K562 (cell line): ENCODE results near the gene CAVIN1. TPM values are rescaled to one million over a fixed set of nuclear protein-coding genes. Genes with fewer than 3 reads are reported as not detected.

ENCODE experiments used
- ATAC-seq: fragments of 200-7000 bp; cut with Tn5 transposase; 3 replicates; pipeline ENCODE4 v1.9.1; 2020; ENCODE audit warnings: moderate library complexity
- BruUV-seq: library from RNA; stranded (reverse); fragments of 400-500 nt; replicated peaks from 2 replicates; lab custom pipeline; 2021; lab: Mats Ljungman, UMichigan
- CTCF ChIA-PET: fragments of 300-600 bp; formaldehyde crosslinking; extraction: SDS; loops from one replicate; lab custom pipeline; 2021; ENCODE audit warnings: low intra/inter-chr PET ratio; lab: Yijun Ruan, JAX
- POLR2A ChIA-PET: fragments of 300-600, 350-650 bp; sonication (Branson Sonifier 250); formaldehyde crosslinking; extraction: SDS; loops from one replicate; lab custom pipeline; 2021; ENCODE audit warnings: antibody characterized with exemption, inconsistent platforms; lab: Yijun Ruan, JAX
- DNase-seq, 4 experiments: peaks; one replicate each; pipeline versions ENCODE4 v3.0.0 to v3.0.0-alpha.2; 2011 to 2018; ENCODE audit warnings: low spot score in 3 of 4, mixed read lengths in 3 of 4; ENCODE audit errors: extremely low read depth in 1 of 4
- FAIRE-seq: peaks from 2 replicates; lab custom pipeline; 2011; peaks lifted over from hg19 to GRCh38; lab: Jason Lieb, UNC
- H2AFZ ChIP-seq: 2 replicates; pipeline ENCODE4 v1.6.0; 2011; ENCODE audit warnings: low read depth, low read length, control low read depth, inconsistent platforms
- H3K27ac ChIP-seq: fragments of 200-600 bp; 3 replicates; pipeline ENCODE4 v1.8.0; 2011; ENCODE audit warnings: low read depth, mild to moderate bottlenecking, control low read depth, inconsistent platforms, low read length, moderate library complexity, mixed read lengths; ENCODE audit errors: extremely low read depth
- H3K27me3 ChIP-seq, 2 experiments: fragments of 300-600 bp in 1 of 2; 2 replicates in 1 of 2; 3 replicates in 1 of 2; pipeline versions ENCODE4 v1.6.0 to v1.8.0; 2011; ENCODE audit warnings: inconsistent platforms in 2 of 2, low read length in 2 of 2, mild to moderate bottlenecking in 1 of 2, mixed read lengths in 1 of 2, moderate library complexity in 1 of 2; ENCODE audit not compliant: control insufficient read depth in 2 of 2, insufficient read depth in 2 of 2
- H3K36me3 ChIP-seq: fragments of 300-600 bp; 3 replicates; pipeline ENCODE4 v1.8.0; 2011; ENCODE audit warnings: mild to moderate bottlenecking, low read length, inconsistent platforms; ENCODE audit not compliant: control insufficient read depth, insufficient read depth
- H3K4me1 ChIP-seq, 2 experiments: fragments of 200-600 bp in 1 of 2; replicated peaks in 1 of 2; 2 replicates in 1 of 2; 3 replicates in 1 of 2; pipeline versions ENCODE4 v1.5.1 to v1.8.0; 2011; ENCODE audit warnings: inconsistent platforms in 2 of 2, low read length in 2 of 2, mild to moderate bottlenecking in 1 of 2, mixed read lengths in 1 of 2, moderate library complexity in 1 of 2; ENCODE audit not compliant: control insufficient read depth in 2 of 2, insufficient read depth in 2 of 2
- H3K4me2 ChIP-seq: 2 replicates; pipeline ENCODE4 v1.6.1; 2011; ENCODE audit warnings: low read length, control low read depth, inconsistent platforms, mixed read lengths; ENCODE audit not compliant: insufficient read depth
- H3K4me3 ChIP-seq: fragments of 200-600 bp; sonication (generic), shearing (Covaris generic); 2 replicates; pipeline ENCODE4 v1.5.1; 2016; ENCODE audit warnings: control low read depth, inconsistent platforms
- H3K79me2 ChIP-seq: fragments of 200-600 bp; 3 replicates; pipeline ENCODE4 v1.8.0; 2011; ENCODE audit warnings: low read length, inconsistent platforms; ENCODE audit not compliant: control insufficient read depth, insufficient read depth
- H3K9ac ChIP-seq, 2 experiments: 2 replicates each; pipeline versions ENCODE4 v1.6.0 to v1.6.1; 2011; ENCODE audit warnings: low read depth in 2 of 2, low read length in 2 of 2, control low read depth in 1 of 2, inconsistent platforms in 1 of 2, mild to moderate bottlenecking in 1 of 2, mixed read lengths in 1 of 2; ENCODE audit not compliant: insufficient read depth in 1 of 2
- H3K9me1 ChIP-seq: one replicate; pipeline ENCODE4 v1.6.0; 2011; ENCODE audit warnings: inconsistent platforms, mild to moderate bottlenecking, low read length, moderate library complexity; ENCODE audit not compliant: control insufficient read depth, insufficient read depth
- H3K9me3 ChIP-seq: replicated peaks from 2 replicates; pipeline ENCODE4 v1.5.1; 2011; ENCODE audit warnings: low read depth, low read length, inconsistent platforms; ENCODE audit not compliant: control insufficient read depth, insufficient read depth
- H4K20me1 ChIP-seq: replicated peaks from 2 replicates; pipeline ENCODE4 v1.6.1; 2011; ENCODE audit warnings: low read length, inconsistent platforms, mixed read lengths; ENCODE audit not compliant: control insufficient read depth, insufficient read depth
- IRF9 ChIP-seq: fragments of 450-650 bp; IDR thresholded peaks from 2 replicates; pipeline ENCODE4 v1.6.1; 2016; ENCODE audit warnings: missing biosample characterization, missing genetic modification characterization
- NFIC ChIP-seq: fragments of 450-650 bp; IDR thresholded peaks from 2 replicates; pipeline ENCODE4 v1.6.1; 2017; ENCODE audit warnings: mild to moderate bottlenecking, inconsistent platforms
- ZKSCAN1 ChIP-seq: fragments of 150-350 bp; IDR thresholded peaks from 2 replicates; pipeline ENCODE4 v1.6.1; 2016; ENCODE audit warnings: low read depth, low read length
- WGBS: fragments of 100-300 bp; shearing (Covaris generic); methylation state at CpG from one replicate; pipeline ENCODE4 v1.1.6; 2016; ENCODE audit warnings: low coverage, mixed read lengths; ENCODE audit not compliant: insufficient coverage; ENCODE audit errors: missing lambda C conversion rate; 5-methylcytosine and 5-hydroxymethylcytosine counted together
- in situ Hi-C: fragments of 300-500 bp; cut with MboI; formaldehyde crosslinking; loops from 4 replicates; pipeline ENCODE4 v1.15.0; 2018; ENCODE audit warnings: inconsistent platforms, mixed read lengths
- intact Hi-C: fragments of 100-400 bp; cut with micrococcal nuclease; formaldehyde crosslinking; loops from 2 replicates; pipeline ENCODE4 v1.14.2; 2022
- polyA plus RNA-seq, 8 experiments: library from polyadenylated mRNA; depleted of rRNA in 4 of 8; stranded (reverse) in 5 of 8; unstranded in 3 of 8; fragments of >200 nt; fragmentation: Nextera tagmentation in 2 of 8; fragmentation: Illumina TruSeq in 1 of 8; extraction: Ambion mirVana in 2 of 8; extraction: Trizol in 1 of 8; gene quantifications; 2 replicates each; pipeline versions ENCODE4 v1.2.1 to v1.2.3, GENCODE V29; 2011 to 2014; ENCODE audit warnings: inconsistent platforms in 1 of 8, missing spikeins in 1 of 8
- total RNA-seq, 7 experiments: library from RNA; depleted of rRNA in 6 of 7; stranded (reverse); fragments of >200 nt in 6 of 7; fragmentation: Illumina TruSeq in 2 of 7; extraction: Trizol in 2 of 7; gene quantifications; 2 replicates each; pipeline versions ENCODE4 v1.2.1 to v1.2.3, GENCODE V29; 2011 to 2021; ENCODE audit warnings: low replicate concordance in 1 of 7
- TF ChIP-seq, protein P1 (sequence below): IDR thresholded peaks from 2 replicates; pipeline ENCODE4 v1.6.1; 2011; ENCODE audit not compliant: insufficient read length; ENCODE audit errors: extremely low read depth

The CAVIN1 gene
- total and polyA plus RNA-seq, 9 of the 15 experiments (the other 6 are each of a cell fraction or from before 2014, with no cell fraction given), result 6.8 to 162 (median 74.5) TPM

DNA sequence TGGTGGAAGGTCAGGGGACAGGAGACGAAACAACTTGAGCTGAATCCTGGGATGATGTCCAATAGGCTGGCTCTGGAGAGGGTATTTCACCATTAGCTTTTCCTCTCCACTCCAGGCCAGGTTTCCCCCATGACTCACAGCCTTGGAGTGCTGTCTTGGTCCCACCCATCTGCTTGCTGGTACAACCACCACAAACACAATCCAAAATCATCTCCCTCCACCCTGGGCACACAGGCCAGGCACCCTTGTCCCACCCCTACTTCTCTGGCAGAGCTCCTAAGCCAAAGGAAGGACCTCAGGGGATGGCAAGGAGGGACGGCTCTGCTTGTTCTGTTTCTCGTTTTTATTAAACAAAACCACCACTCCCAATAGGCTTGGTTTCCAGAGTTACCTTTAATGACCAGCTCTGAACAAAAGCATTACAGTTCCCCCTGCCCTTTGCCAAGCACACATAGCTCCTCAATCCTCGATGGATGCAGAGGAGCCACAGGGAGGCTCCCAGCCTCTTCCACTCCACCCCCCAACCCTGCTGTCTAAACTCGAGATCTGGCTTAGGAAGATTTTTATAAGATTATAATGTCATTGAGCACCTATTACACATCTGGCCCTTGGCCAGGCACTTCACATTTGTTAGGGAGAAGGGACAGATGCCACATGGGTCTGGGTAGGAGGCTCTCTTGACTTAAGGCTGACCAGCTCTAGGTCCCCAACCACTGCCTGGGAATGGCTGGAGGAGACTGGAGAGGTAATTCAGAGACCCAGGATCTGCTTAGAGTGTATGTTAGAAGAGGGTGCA is 13.3 kb downstream of the CAVIN1 start:
- in situ Hi-C loops (loop anchor here (10.0 kb wide), 1 partner anchor 185 kb away; no protein-coding TSS in a partner anchor), intact Hi-C loops (loop anchor here (5.0 to 10.0 kb wide), 4 partner anchors 108 to 447 kb away; partner anchors contain the start of genes HCRT and KCNH4)
- Histone ChIP-seq H3K9me3 (no peaks in the 10 kb centered on the region), H3K9me1 (no peaks in the 10 kb centered on the region), H3K27ac (peak overlapping the region; percentile 0; the same call in 2 of the 3 replicates), H3K79me2 (peaks cover 85% of the 10 kb centered on the region), H3K9ac (no peak overlapping the region; a peak in 1 of 4 replicates), H2AFZ (no peak overlapping the region), H3K4me3 (no peak overlapping the region), H3K4me2 (no peak overlapping the region), H3K36me3 (peaks cover 34% of the 10 kb centered on the region; the same call in 2 of the 3 replicates), H3K4me1 (peaks cover 31 to 49% of the 10 kb centered on the region in 2 experiments), H4K20me1 (0 out of 2 replicates have a peak, but pooled peaks cover 2% of the 10 kb centered on the region), H3K27me3 (no peaks in the 10 kb centered on the region)
- DNase-seq (no peak), FAIRE-seq (no peak), ATAC-seq (no peak)
- ChIA-PET POLR2A (interaction anchor here (0.6 to 2.5 kb wide), 6 partner anchors 10 to 158 kb away, joined by 3 to 10 read pairs (median 4); no protein-coding TSS in a partner anchor), CTCF (no interaction called here)
- 46% methylated on average over 5 of the region's 5 CpGs for WGBS
- TF ChIP-seq ZKSCAN1 (no peak), IRF9 (tag) (no peak), NFIC (peak; percentile 38)
- TF ChIP-seq, protein P1, sequence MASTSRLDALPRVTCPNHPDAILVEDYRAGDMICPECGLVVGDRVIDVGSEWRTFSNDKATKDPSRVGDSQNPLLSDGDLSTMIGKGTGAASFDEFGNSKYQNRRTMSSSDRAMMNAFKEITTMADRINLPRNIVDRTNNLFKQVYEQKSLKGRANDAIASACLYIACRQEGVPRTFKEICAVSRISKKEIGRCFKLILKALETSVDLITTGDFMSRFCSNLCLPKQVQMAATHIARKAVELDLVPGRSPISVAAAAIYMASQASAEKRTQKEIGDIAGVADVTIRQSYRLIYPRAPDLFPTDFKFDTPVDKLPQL, result no peak
- BruUV-seq, result no TSS peak
